H1 (cell line): ENCODE measurements around the gene STAP2. TPM values are rescaled to one million over a fixed set of nuclear protein-coding genes. Genes with fewer than 3 reads are reported as not detected.

Source experiments
- ATF3 ChIP-seq: IDR thresholded peaks from 2 replicates; pipeline ENCODE4 v1.6.1; 2011; ENCODE audit warnings: low read depth, mild to moderate bottlenecking, low read length; ENCODE audit not compliant: insufficient read depth
- BACH1 ChIP-seq: IDR thresholded peaks from 2 replicates; pipeline ENCODE4 v1.6.1; 2012; ENCODE audit warnings: low read length, improper control_type of control experiment
- BCL11A ChIP-seq, 2 experiments: IDR thresholded peaks; one replicate each; pipeline ENCODE4 v1.6.1; 2011; ENCODE audit warnings: low read depth in 2 of 2, low read length in 2 of 2, mild to moderate bottlenecking in 2 of 2
- CHD7 ChIP-seq: fragments of 300-600 bp; sonication (generic); IDR thresholded peaks from 2 replicates; pipeline ENCODE4 v1.7.1; 2012; ENCODE audit warnings: low read length, moderate library complexity, mild to moderate bottlenecking, inconsistent platforms; ENCODE audit not compliant: insufficient replicate concordance
- EP300 ChIP-seq, 2 experiments: IDR thresholded peaks; 1 replicate in 1 of 2; 2 replicates in 1 of 2; pipeline ENCODE4 v1.6.1; 2011 to 2012; ENCODE audit warnings: low read depth in 2 of 2, low read length in 2 of 2, mild to moderate bottlenecking in 2 of 2, borderline replicate concordance in 1 of 2, inconsistent platforms in 1 of 2, moderate library complexity in 1 of 2
- MAX ChIP-seq: IDR thresholded peaks from 2 replicates; pipeline ENCODE4 v1.6.1; 2012; ENCODE audit warnings: inconsistent platforms
- RFX5 ChIP-seq: IDR thresholded peaks from 2 replicates; pipeline ENCODE4 v1.6.1; 2011; ENCODE audit warnings: low read depth, low read length, improper control_type of control experiment, borderline replicate concordance
- SRF ChIP-seq: IDR thresholded peaks from 2 replicates; pipeline ENCODE4 v1.6.1; 2011; ENCODE audit warnings: mild to moderate bottlenecking, low read depth, low read length, moderate library complexity
- TBP ChIP-seq: IDR thresholded peaks from 2 replicates; pipeline ENCODE4 v1.6.1; 2011; ENCODE audit warnings: low read depth, low read length, improper control_type of control experiment
- TCF12 ChIP-seq: IDR thresholded peaks from 2 replicates; pipeline ENCODE4 v1.6.1; 2011; ENCODE audit warnings: low read depth, mild to moderate bottlenecking, low read length
- polyA plus RNA-seq, 7 experiments: library from polyadenylated mRNA; depleted of rRNA in 3 of 7; stranded (reverse) in 5 of 7; unstranded in 2 of 7; fragments of >200 nt in 5 of 7; fragments of 200-250 nt in 2 of 7; gene quantifications; 1 replicate in 5 of 7; 2 replicates in 1 of 7; 4 replicates in 1 of 7; pipeline versions ENCODE4 v1.2.1 to v1.2.3, GENCODE V29; 2011 to 2013; ENCODE audit warnings: missing spikeins in 2 of 7, mixed read lengths in 2 of 7
- total RNA-seq: library from RNA; stranded (reverse); fragmentation: NEBNext Ultra II Directional; extraction: Animal tissue kit (Norgen Biotek cat#: 25700); gene quantifications from 2 replicates; pipeline ENCODE4 v1.2.1, GENCODE V29; 2021

The STAP2 gene
- total and polyA plus RNA-seq, 2 of the 8 experiments (the other 6 are each of a cell fraction or from before 2014, with no cell fraction given) = 15.3 to 37.3 TPM

- TF ChIP-seq CHD7 (no peak), RFX5 (no peak), ATF3 (no peak), EP300 (IDR thresholded peaks at IDR 0.05; ENCODE audit: borderline replicate concordance in 1 of 2, low read depth in 2 of 2, low read length in 2 of 2) (no peak), MAX (no peak), SRF (no peak), TBP (no peak), TCF12 (no peak), BCL11A (IDR thresholded peaks at IDR 0.05; ENCODE audit: low read depth in 2 of 2, low read length in 2 of 2) (no peak), BACH1 (no peak)
Measured at GRCh38 chr19:4303819-4304537, 34.6 kb downstream of the STAP2 start (continued).
